Activated naive CD8-positive, alpha-beta T cell treated with anti-CD3 and anti-CD28 coated beads, Interleukin-2, amount 50 U/mL, for 24 hours (primary cell): ENCODE data around the gene NASP.

Experiments used
- ATAC-seq: fragments of 150-1000 bp; cut with Tn5 transposase; one replicate; pipeline ENCODE4 v1.10.0; 2021
- DNase-seq: peaks from one replicate; pipeline ENCODE4 v3.0.0; 2021
- H3K27ac Mint-ChIP-seq: one replicate; pipeline ENCODE4 v1.8.0; 2021; ENCODE audit warnings: mild to moderate bottlenecking, mixed read lengths
- H3K27me3 Mint-ChIP-seq: one replicate; pipeline ENCODE4 v1.8.0; 2021; ENCODE audit warnings: mixed read lengths
- H3K36me3 Mint-ChIP-seq: one replicate; pipeline ENCODE4 v1.8.0; 2021; ENCODE audit warnings: low read depth, mixed read lengths
- H3K4me1 Mint-ChIP-seq: one replicate; pipeline ENCODE4 v1.8.0; 2021; ENCODE audit warnings: mixed read lengths
- H3K4me3 Mint-ChIP-seq: one replicate; pipeline ENCODE4 v1.8.0; 2021; ENCODE audit warnings: mild to moderate bottlenecking, moderate library complexity, mixed read lengths
- H3K9me3 Mint-ChIP-seq: one replicate; pipeline ENCODE4 v1.8.0; 2021; ENCODE audit warnings: mixed read lengths

The NASP gene, protein sequence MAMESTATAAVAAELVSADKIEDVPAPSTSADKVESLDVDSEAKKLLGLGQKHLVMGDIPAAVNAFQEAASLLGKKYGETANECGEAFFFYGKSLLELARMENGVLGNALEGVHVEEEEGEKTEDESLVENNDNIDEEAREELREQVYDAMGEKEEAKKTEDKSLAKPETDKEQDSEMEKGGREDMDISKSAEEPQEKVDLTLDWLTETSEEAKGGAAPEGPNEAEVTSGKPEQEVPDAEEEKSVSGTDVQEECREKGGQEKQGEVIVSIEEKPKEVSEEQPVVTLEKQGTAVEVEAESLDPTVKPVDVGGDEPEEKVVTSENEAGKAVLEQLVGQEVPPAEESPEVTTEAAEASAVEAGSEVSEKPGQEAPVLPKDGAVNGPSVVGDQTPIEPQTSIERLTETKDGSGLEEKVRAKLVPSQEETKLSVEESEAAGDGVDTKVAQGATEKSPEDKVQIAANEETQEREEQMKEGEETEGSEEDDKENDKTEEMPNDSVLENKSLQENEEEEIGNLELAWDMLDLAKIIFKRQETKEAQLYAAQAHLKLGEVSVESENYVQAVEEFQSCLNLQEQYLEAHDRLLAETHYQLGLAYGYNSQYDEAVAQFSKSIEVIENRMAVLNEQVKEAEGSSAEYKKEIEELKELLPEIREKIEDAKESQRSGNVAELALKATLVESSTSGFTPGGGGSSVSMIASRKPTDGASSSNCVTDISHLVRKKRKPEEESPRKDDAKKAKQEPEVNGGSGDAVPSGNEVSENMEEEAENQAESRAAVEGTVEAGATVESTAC

DNA sequence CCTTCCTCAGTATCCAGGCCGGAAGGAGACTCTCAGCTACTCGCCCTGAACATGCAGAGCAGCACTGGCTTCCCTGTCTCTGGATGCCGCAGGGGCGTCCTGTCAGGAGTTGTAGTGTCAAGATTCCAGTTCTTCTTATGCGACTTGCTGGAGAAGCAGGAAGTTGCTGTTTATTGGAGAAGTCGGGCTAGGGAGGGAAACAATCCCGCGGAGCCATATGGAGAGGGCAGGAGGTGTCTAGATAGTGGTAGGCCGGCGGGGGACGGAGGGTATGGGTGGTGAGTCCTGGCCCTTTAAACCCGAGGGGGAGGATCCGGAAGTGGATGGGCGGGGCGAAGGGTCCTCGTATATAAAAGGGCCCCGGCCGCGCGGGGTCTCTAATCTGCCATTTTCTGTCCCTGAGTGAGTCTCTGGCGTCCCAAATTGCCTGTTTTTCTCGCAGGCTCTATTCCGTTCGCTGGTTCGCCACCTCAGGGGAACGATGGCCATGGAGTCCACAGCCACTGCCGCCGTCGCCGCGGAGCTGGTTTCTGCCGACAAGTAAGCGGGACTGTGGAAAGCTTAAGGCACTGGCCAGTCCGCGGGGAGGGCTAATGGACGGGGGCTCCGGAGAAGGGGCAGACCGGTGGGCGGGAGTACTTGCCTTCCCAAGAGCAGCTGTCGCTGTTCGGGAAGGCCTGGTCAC, at the start of gene NASP:
TSS of gene NASP (plus strand) at position 376 of the 685 bp plus-strand sequence. CDS start at position 482, 106 bp downstream.
- ATAC-seq (peak; percentile 64), DNase-seq (peak; percentile 94)
- Mint-ChIP-seq H3K4me1 (peaks cover 34% of the 10 kb centered on the region), H3K36me3 (peaks cover 26% of the 10 kb centered on the region), H3K4me3 (peak within 1 kb of the TSS; percentile 99), H3K9me3 (no peaks in the 10 kb centered on the region), H3K27me3 (no peaks in the 10 kb centered on the region), H3K27ac (peak within 1 kb of the TSS; percentile 98)

DNA sequence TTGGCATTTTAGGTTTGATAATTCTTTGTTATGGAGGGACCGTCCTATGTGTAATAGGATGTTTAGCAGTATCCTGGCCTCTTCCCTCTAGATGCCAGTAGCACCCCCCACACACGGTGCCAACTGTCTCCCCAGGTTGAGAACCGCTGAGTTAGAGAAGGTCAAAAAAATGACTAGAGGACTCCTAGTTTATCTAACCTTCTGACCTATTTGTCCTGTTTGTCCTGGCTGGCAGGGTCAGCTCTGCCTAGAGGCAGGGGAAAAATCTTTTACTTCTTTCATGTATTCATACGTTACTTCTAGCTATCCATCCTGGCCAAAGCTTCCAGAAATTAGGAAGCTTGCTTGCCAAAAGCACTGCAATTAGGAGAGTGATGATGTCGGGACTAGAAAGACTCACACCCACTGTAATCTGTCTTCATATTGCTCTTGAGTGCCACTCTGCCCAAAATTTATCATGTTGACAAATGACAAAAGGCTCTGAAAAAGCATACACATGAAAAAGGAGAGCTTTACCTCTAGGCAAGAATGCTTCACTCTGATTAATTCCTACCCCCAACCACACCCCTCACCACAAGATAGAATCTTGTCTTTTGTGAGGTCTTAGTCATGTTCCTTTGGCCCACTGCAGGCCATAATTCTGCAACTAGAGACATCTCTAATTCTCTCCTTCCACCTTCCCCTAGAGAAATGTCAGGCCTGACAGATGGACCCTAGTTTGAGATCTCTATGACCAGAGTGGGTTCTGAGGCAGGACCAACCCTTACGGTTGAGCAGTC, 47.7 kb upstream of the NASP start:
- peak; percentile 95 for ATAC-seq
- H3K4me3 Mint-ChIP-seq, result no peak overlapping the region
- H3K27ac Mint-ChIP-seq, result peak overlapping the region; percentile 11
- H3K36me3 Mint-ChIP-seq, result no peaks in the 10 kb centered on the region
- peaks cover 5% of the 10 kb centered on the region for H3K27me3 Mint-ChIP-seq
- H3K9me3 Mint-ChIP-seq, result no peaks in the 10 kb centered on the region
- no peak for DNase-seq
- H3K4me1 Mint-ChIP-seq, result peaks cover 26% of the 10 kb centered on the region

DNA sequence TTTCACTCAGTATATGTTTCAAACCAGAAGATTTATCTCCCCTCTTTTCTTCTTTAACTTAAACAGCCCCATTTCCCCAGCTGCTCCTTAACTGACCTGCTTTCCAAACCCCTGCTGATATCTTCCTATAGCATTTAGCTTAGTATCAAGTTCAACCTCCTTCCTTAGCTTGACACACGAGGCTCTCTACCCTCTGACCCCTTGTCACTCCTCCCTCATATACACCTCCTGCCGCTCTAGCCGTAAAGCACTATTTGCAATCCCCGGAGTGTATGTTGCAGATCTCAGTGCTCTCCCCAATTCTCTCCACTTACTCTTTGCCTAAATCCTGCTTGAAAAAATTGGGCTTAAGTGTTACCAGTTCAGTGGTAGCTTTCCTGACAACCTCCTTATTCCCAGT, 47.0 kb upstream of the NASP start:
- H3K36me3 Mint-ChIP-seq, result no peaks in the 10 kb centered on the region

DNA sequence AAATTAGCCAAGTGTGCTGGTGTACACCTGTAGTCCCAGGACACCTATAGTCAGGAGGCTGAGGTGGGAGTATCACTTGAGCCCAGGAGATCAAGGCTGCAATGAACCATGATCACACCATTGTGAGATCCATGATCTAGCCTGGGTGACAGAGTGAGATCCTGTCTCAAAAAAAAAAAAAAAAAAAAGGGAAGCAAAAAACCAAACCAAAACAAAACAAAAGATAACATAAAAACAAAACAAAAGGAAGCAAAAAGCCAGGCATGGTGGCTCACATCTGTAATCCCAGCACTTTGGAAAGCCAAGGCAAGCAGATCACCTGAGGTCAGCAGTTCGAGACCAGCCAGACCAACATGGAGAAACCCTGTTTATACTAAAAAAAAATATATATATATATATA, 42.6 kb upstream of the NASP start:
- peaks cover 2% of the 10 kb centered on the region for H3K27me3 Mint-ChIP-seq

More for the DNA sequence above, 47.0 kb upstream of the NASP start:
- Mint-ChIP-seq H3K9me3 (no peaks in the 10 kb centered on the region), H3K27ac (no peak overlapping the region), H3K27me3 (peaks cover 5% of the 10 kb centered on the region), H3K4me1 (peaks cover 28% of the 10 kb centered on the region), H3K4me3 (no peak overlapping the region)
- ATAC-seq (no peak), DNase-seq (no peak)

DNA sequence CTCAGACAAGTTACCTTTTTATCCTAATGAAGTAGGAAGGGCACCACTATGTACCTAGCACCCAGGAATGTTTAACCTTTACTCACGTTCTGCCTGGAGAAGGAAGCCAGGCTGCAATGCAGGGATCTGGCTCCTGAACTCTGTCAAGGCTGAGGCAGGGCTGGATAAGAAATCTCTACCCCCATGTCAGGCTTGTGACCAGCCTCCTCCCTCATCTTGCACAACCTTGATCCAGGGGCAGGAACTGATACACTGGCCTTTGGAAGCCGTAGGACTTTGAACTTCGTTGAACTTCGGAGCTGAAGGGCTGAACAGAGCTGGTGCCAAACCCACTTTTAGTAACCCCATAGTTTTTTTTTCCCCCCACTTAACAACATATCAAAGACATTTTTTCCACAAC, 41.2 kb upstream of the NASP start:
- Mint-ChIP-seq H3K27me3 (no peaks in the 10 kb centered on the region), H3K4me1 (peaks cover 43% of the 10 kb centered on the region), H3K4me3 (no peak overlapping the region), H3K27ac (no peak overlapping the region), H3K36me3 (no peaks in the 10 kb centered on the region), H3K9me3 (no peaks in the 10 kb centered on the region)
- ATAC-seq (no peak), DNase-seq (no peak)

More for the DNA sequence above, 42.6 kb upstream of the NASP start:
- Mint-ChIP-seq H3K9me3 (no peaks in the 10 kb centered on the region), H3K4me1 (peaks cover 55% of the 10 kb centered on the region), H3K36me3 (no peaks in the 10 kb centered on the region), H3K27ac (no peak overlapping the region), H3K4me3 (no peak overlapping the region)
- DNase-seq (no peak), ATAC-seq (no peak)

DNA sequence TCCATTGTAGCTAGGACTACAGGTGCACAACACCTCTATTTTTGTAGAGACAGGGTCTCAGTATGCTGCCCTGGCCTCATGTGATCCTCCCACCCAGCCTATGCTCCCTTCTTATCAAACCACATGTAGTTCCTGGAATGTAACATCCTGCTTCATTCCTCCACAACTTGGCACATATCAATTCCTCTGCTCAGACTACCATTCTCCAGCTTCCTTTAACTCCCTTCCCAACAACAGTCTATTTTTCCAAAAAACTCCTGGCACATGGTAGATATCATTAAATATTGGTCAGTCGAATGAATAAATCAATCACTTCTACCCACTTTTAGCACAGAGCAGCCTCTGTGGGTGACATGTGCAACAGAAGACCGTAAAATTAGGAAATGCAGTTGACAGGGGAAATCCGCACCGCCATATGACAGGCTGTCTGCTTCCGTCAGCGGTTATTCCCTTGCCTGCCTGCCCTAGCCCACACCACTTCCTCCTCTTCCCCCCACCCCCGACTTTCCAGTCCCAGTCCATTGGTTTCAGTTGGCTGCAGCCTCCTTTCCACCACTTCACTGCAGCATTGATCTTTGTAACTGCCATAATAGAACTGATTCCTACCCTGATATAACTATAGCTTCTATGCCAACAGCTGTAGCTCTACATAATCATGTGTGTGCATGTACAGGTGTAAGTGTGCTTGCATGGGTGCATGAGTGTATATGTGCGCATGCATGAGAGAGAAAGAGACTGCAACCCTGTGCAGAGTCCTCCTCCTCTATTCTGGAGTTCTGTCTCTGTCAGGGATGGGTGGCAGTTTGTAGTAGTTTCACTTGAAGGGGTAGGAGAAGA, 40.0 kb upstream of the NASP start:
- DNase-seq (peak; percentile 81), ATAC-seq (peak; percentile 89)
- peak overlapping the region; percentile 54 for H3K4me3 Mint-ChIP-seq
- peaks cover 43% of the 10 kb centered on the region for H3K4me1 Mint-ChIP-seq
- H3K27me3 Mint-ChIP-seq, result no peaks in the 10 kb centered on the region
- H3K9me3 Mint-ChIP-seq, result no peaks in the 10 kb centered on the region
- H3K36me3 Mint-ChIP-seq, result no peaks in the 10 kb centered on the region
- H3K27ac Mint-ChIP-seq, result peak overlapping the region; percentile 76

DNA sequence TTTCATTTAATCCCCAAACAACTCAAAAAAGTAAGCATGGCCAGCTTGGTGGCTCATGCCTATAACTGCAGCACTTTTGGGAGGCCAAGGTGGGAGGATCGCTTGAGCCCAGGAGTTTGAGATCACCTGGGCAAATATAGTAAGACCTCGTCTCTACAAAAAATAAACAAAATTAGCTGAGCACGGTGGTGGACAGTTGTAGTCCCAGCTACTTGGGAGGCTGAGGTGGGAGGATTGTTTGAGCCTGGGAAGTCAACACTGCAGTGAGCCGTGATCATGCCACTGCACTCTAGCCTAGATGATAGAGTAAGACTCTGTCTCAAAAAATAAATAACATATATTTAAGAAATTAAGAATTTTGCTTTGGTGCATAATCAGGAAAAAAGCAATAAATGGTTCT, 39.3 kb upstream of the NASP start:
- peaks cover 47% of the 10 kb centered on the region for H3K4me1 Mint-ChIP-seq
- H3K36me3 Mint-ChIP-seq, result no peaks in the 10 kb centered on the region
- no peaks in the 10 kb centered on the region for H3K9me3 Mint-ChIP-seq
- peak overlapping the region; percentile 29 for H3K27ac Mint-ChIP-seq
- peak overlapping the region; percentile 54 for H3K4me3 Mint-ChIP-seq
- H3K27me3 Mint-ChIP-seq, result no peaks in the 10 kb centered on the region
- ATAC-seq (no peak), DNase-seq (no peak)

DNA sequence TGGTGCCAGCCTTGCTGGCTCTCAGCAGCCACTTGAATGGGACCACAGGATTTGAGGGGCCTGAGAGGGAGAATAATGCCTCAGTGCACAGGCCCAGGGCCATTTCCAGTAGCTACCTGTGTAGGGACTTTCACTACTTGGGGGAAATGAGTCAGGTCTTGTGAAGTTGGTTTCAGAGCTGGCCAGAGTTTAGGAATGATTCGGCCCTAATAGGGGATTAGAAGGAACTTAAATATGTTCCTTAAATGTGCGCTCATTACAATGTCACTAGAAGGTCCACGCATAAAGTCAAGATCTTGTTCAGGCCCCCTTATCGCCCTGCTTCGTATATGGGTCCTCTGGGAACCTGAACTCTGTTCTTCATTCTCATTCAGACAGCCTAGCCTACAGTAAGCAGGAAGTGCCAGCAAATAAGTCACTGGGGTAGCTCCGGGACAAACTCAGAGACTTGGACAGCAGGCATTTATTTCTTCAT, 38.8 kb upstream of the NASP start:
- Mint-ChIP-seq H3K4me3 (peak overlapping the region; percentile 52), H3K27ac (peak overlapping the region; percentile 29), H3K4me1 (peaks cover 48% of the 10 kb centered on the region), H3K27me3 (no peaks in the 10 kb centered on the region), H3K36me3 (no peaks in the 10 kb centered on the region), H3K9me3 (no peaks in the 10 kb centered on the region)
- ATAC-seq (peak; percentile 76), DNase-seq (no peak)

DNA sequence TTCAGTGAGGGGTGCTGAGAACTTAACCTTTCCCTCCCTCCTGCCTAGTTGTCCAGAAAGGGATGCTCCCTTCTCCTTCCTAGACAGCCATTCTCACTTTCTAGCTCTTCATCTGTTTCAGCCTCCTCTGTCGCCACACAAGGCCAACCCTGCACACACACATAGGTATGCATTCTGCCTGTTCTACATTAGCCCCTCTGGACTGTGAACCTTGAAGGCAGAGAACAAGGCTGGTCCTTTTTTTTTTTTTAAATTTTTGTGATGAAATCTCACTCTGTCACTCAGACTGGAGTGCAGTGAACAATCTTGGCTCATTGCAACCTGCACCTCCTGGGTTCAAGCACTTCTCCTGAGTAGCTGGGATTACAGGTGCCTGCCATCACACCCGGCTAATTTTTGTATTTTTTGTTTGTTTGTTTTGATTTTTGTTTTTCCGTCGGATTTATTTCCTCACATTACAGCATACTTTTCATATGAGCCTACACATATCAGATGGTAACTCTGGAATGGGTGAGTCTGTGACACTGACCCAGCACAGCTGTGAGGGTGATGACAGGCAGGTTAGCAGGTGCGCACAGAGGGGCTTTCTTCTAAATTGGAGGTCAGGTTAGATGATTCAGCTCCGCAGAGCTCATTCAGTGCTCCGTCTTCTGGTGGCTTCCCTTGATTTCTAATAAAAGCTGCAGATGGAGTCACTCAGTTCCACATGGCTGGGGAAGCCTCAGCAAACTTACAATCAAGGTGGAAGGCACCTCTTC, 38.1 kb upstream of the NASP start:
- Mint-ChIP-seq H3K27ac (peak overlapping the region; percentile 29), H3K4me3 (no peak overlapping the region), H3K4me1 (peaks cover 52% of the 10 kb centered on the region), H3K9me3 (no peaks in the 10 kb centered on the region), H3K27me3 (no peaks in the 10 kb centered on the region), H3K36me3 (no peaks in the 10 kb centered on the region)
- DNase-seq (no peak), ATAC-seq (no peak)

DNA sequence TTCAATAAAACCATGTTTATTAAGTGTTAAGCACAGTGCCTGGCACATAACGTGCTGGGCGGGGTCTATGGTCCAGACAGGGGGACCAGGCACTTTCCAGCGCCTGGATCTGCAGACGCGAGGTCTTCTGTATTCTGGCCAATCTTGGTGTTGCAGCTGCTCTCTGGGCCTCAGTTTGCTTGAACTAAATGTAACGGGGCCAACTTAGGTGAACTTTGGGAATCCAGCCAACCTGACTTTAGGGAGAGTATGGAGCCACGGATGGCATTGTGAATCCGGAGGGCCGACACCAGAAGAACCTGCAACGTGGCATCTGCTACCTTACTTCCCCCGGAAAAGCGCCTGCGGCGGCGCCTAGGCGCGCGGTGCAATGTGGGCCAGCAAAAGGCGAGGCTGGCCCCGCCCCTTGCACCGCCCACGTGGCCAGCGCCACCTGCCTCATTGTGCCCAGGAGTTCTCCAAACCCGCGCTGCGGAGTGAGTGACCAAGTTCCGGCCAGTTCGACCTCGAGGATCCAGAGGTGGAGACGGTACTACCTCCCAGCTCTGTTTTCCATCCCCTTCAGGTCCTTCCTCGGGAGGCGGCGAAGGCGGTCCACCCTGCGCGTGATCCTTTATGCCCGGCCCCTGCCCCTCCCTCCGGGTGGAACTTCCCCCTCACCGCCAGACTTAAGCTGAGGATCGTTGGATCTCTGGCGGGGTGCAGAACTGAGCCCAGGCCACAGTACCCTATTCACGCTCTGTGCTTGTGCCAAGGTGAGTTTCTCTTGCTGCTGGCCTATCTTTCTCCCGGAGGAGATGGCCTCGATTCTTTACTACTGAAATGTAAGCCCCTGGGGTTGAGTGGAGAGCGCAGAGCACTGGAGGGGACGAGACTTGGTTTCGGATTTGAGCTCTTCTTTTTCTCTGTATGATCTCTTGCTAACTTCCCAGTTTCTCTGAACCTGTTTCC, 33.2 kb upstream of the NASP start, which contains the start of gene AKR1A1:
TSS of gene AKR1A1 (plus strand) at position 426 of the 951 bp plus-strand sequence. CDS start 10,969 bp downstream, outside the sequence.
- H3K27me3 Mint-ChIP-seq, result no peaks in the 10 kb centered on the region
- peak; percentile 94 for ATAC-seq

DNA sequence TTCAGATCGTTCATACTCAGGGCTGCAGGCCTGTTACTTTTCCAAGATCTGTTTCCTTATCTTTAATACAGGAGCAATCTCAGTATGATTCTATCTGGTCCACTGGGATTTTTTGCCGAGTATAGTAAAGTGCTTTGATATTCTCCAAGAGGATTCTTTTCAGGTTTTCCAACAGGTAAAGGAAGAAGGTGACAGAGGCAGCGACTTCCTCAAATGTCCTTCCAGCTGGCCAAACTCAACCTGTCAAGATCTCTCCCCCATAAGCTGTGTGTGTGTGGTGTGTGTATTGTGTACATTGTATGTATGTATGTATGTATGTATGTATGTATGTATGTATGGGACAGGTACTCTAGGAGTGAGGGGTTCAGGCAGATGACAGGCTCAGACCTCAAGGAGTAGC, 32.2 kb upstream of the NASP start:
- peak overlapping the region; percentile 100 for H3K4me3 Mint-ChIP-seq
- H3K27ac Mint-ChIP-seq, result peak overlapping the region; percentile 96
- H3K36me3 Mint-ChIP-seq, result peaks cover 18% of the 10 kb centered on the region
- H3K4me1 Mint-ChIP-seq, result peaks cover 31% of the 10 kb centered on the region
- H3K27me3 Mint-ChIP-seq, result no peaks in the 10 kb centered on the region
- no peak for ATAC-seq
- no peaks in the 10 kb centered on the region for H3K9me3 Mint-ChIP-seq
- no peak for DNase-seq

More for the DNA sequence above, 33.2 kb upstream of the NASP start, which contains the start of gene AKR1A1:
- peaks cover 14% of the 10 kb centered on the region for H3K36me3 Mint-ChIP-seq
- H3K9me3 Mint-ChIP-seq, result no peaks in the 10 kb centered on the region
- peaks cover 33% of the 10 kb centered on the region for H3K4me1 Mint-ChIP-seq
- H3K27ac Mint-ChIP-seq, result peak within 1 kb of the TSS; percentile 96
- DNase-seq, result peak; percentile 92
- peak within 1 kb of the TSS; percentile 100 for H3K4me3 Mint-ChIP-seq

DNA sequence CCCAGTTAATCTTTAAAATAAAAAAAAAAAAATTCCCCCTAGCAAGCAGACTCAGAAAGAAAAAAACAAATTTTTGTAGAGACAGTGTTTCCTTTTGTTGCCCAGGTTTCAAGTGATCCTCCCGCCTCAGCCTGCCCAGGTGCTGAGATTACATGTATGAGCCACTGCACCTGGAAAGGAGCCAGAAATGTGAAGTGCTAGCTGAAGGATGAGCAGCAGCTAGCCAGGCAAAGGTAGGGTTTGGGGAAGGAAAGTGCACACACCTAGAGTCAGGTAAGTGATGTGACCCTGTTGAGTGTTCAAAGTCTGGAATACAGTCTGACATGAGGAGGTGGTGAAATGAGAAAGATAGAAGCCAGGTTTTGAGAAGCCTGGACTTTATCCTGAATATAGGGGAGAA, 31.5 kb upstream of the NASP start:
- Mint-ChIP-seq H3K27me3 (no peaks in the 10 kb centered on the region), H3K27ac (no peak overlapping the region), H3K4me3 (peak overlapping the region; percentile 100), H3K4me1 (peaks cover 30% of the 10 kb centered on the region), H3K9me3 (no peaks in the 10 kb centered on the region), H3K36me3 (peaks cover 19% of the 10 kb centered on the region)
- DNase-seq (no peak), ATAC-seq (no peak)
